Trophoblast cell (in vitro differentiated cells and primary cell): ENCODE measurements around the gene TMED5.

Experiments used
- DNase-seq, 2 donors: peaks; one replicate each; pipeline ENCODE4 v3.0.0-alpha.2; 2016
- H2AFZ ChIP-seq: 2 replicates; pipeline ENCODE4 v1.6.1; 2013; ENCODE audit warnings: low read length, moderate library complexity, mild to moderate bottlenecking; ENCODE audit not compliant: insufficient read depth, poor library complexity
- H2AK5ac ChIP-seq: 2 replicates; pipeline ENCODE4 v1.6.1; 2013; ENCODE audit warnings: mild to moderate bottlenecking, low read length
- H2BK120ac ChIP-seq: 2 replicates; pipeline ENCODE4 v1.6.1; 2013; ENCODE audit warnings: low read length, mild to moderate bottlenecking, moderate library complexity; ENCODE audit not compliant: insufficient read depth, poor library complexity
- H2BK12ac ChIP-seq: 2 replicates; pipeline ENCODE4 v1.6.1; 2013; ENCODE audit warnings: mild to moderate bottlenecking, low read length, moderate library complexity
- H2BK5ac ChIP-seq: 2 replicates; pipeline ENCODE4 v1.6.1; 2013; ENCODE audit warnings: low read length, low read depth, moderate library complexity, mild to moderate bottlenecking; ENCODE audit not compliant: poor library complexity
- H3K14ac ChIP-seq: 2 replicates; pipeline ENCODE4 v1.6.1; 2013; ENCODE audit warnings: mild to moderate bottlenecking, low read length
- H3K18ac ChIP-seq: 2 replicates; pipeline ENCODE4 v1.6.1; 2013; ENCODE audit warnings: mild to moderate bottlenecking, low read length
- H3K23ac ChIP-seq: 2 replicates; pipeline ENCODE4 v1.6.1; 2013; ENCODE audit warnings: low read length
- H3K27ac ChIP-seq: 2 replicates; pipeline ENCODE4 v1.5.1; 2013; ENCODE audit warnings: low read depth, mild to moderate bottlenecking, inconsistent platforms, low read length, moderate library complexity
- H3K27me3 ChIP-seq: 2 replicates; pipeline ENCODE4 v1.6.1; 2013; ENCODE audit warnings: inconsistent platforms, mild to moderate bottlenecking, low read length, moderate library complexity; ENCODE audit not compliant: insufficient read depth
- H3K36me3 ChIP-seq, 2 experiments: 1 replicate in 1 of 2; 2 replicates in 1 of 2; pipeline ENCODE4 v1.6.1; 2013; ENCODE audit warnings: low read length in 2 of 2, mild to moderate bottlenecking in 2 of 2, moderate library complexity in 1 of 2; ENCODE audit not compliant: insufficient read depth in 2 of 2, control insufficient read depth in 1 of 2
- H3K4ac ChIP-seq: 2 replicates; pipeline ENCODE4 v1.6.1; 2013; ENCODE audit warnings: low read depth, mild to moderate bottlenecking, low read length, moderate library complexity
- H3K4me1 ChIP-seq, 2 experiments: 1 replicate in 1 of 2; 2 replicates in 1 of 2; pipeline ENCODE4 v1.6.1; 2013; ENCODE audit warnings: low read length in 2 of 2, mild to moderate bottlenecking in 2 of 2, moderate library complexity in 1 of 2; ENCODE audit not compliant: insufficient read depth in 2 of 2, control insufficient read depth in 1 of 2
- H3K4me2 ChIP-seq: 2 replicates; pipeline ENCODE4 v1.6.1; 2013; ENCODE audit warnings: inconsistent platforms, mild to moderate bottlenecking, low read length, moderate library complexity
- H3K4me3 ChIP-seq: 2 replicates; pipeline ENCODE4 v1.5.1; 2013; ENCODE audit warnings: mild to moderate bottlenecking, low read depth, low read length, inconsistent platforms
- H3K79me1 ChIP-seq: one replicate; pipeline ENCODE4 v1.6.1; 2013; ENCODE audit warnings: low read length
- H3K79me2 ChIP-seq: 2 replicates; pipeline ENCODE4 v1.6.1; 2013; ENCODE audit warnings: low read length, mild to moderate bottlenecking; ENCODE audit not compliant: control insufficient read depth, insufficient read depth, poor library complexity
- H3K9ac ChIP-seq: 2 replicates; pipeline ENCODE4 v1.6.1; 2013; ENCODE audit warnings: mild to moderate bottlenecking, low read length
- H3K9me3 ChIP-seq: 2 replicates; pipeline ENCODE4 v1.6.1; 2013; ENCODE audit warnings: low read depth, mild to moderate bottlenecking, control low read depth, inconsistent platforms, low read length; ENCODE audit not compliant: insufficient read depth
- H4K12ac ChIP-seq: 2 replicates; pipeline ENCODE4 v1.6.1; 2013; ENCODE audit warnings: low read depth, mild to moderate bottlenecking, low read length, moderate library complexity
- H4K8ac ChIP-seq: 2 replicates; pipeline ENCODE4 v1.6.1; 2013; ENCODE audit warnings: low read depth, mild to moderate bottlenecking, low read length, moderate library complexity
- H4K91ac ChIP-seq: one replicate; pipeline ENCODE4 v1.6.1; 2013; ENCODE audit warnings: low read depth, mild to moderate bottlenecking, low read length, moderate library complexity
- WGBS: extraction: QIAGEN DNeasy Blood & Tissue Kit; methylation state at CpG from one replicate; pipeline ENCODE4 v1.1.7; 2013; ENCODE audit warnings: missing lambda C conversion rate; ENCODE audit not compliant: insufficient read length, insufficient coverage; ENCODE audit errors: extremely low coverage; 5-methylcytosine and 5-hydroxymethylcytosine counted together

Gene TMED5

GRCh38 chr1:93132638-93133037 is 47.6 kb downstream of the TMED5 start:
- H3K4me1 ChIP-seq: no peaks in the 10 kb centered on the region
- no peaks in the 10 kb centered on the region for H3K79me1 ChIP-seq
- peaks cover 12 to 18% of the 10 kb centered on the region in 2 experiments for H3K36me3 ChIP-seq
- H2BK5ac ChIP-seq: no peak overlapping the region
- H4K12ac ChIP-seq: no peak overlapping the region
- H2BK120ac ChIP-seq: no peak overlapping the region
- H3K27ac ChIP-seq: no peak overlapping the region
- H4K91ac ChIP-seq: no peak overlapping the region
- H3K18ac ChIP-seq: no peak overlapping the region
- no peak overlapping the region for H3K4me2 ChIP-seq
- H3K79me2 ChIP-seq: no peaks in the 10 kb centered on the region
- H2AK5ac ChIP-seq: no peak overlapping the region
- H2AFZ ChIP-seq: no peak overlapping the region
- H3K23ac ChIP-seq: no peak overlapping the region
- H2BK12ac ChIP-seq: no peak overlapping the region
- no peak overlapping the region for H3K4ac ChIP-seq
- no peak overlapping the region for H3K9ac ChIP-seq
- H3K9me3 ChIP-seq: no peaks in the 10 kb centered on the region
- H3K27me3 ChIP-seq: no peaks in the 10 kb centered on the region
- no peak overlapping the region for H3K4me3 ChIP-seq
- no peak overlapping the region for H4K8ac ChIP-seq
- DNase-seq: no peak
- no peak overlapping the region for H3K14ac ChIP-seq

- no peak for DNase-seq
- Histone ChIP-seq H3K23ac (no peak overlapping the region), H3K4me3 (no peak overlapping the region), H2BK120ac (no peak overlapping the region), H2BK12ac (no peak overlapping the region), H3K27ac (no peak overlapping the region), H3K4me1 (no peaks in the 10 kb centered on the region), H3K36me3 (peaks cover 2 to 6% of the 10 kb centered on the region in 2 experiments), H4K8ac (no peak overlapping the region), H3K9ac (no peak overlapping the region), H3K18ac (no peak overlapping the region), H2AFZ (no peak overlapping the region), H3K9me3 (no peaks in the 10 kb centered on the region), H3K4me2 (no peak overlapping the region), H2AK5ac (no peak overlapping the region), H4K91ac (no peak overlapping the region), H3K79me1 (no peaks in the 10 kb centered on the region), H3K14ac (no peak overlapping the region), H3K27me3 (no peaks in the 10 kb centered on the region), H3K4ac (no peak overlapping the region), H4K12ac (no peak overlapping the region), H2BK5ac (no peak overlapping the region), H3K79me2 (no peaks in the 10 kb centered on the region)
Measured at GRCh38 chr1:93129507-93130099, 50.6 kb downstream of the TMED5 start.

DNA sequence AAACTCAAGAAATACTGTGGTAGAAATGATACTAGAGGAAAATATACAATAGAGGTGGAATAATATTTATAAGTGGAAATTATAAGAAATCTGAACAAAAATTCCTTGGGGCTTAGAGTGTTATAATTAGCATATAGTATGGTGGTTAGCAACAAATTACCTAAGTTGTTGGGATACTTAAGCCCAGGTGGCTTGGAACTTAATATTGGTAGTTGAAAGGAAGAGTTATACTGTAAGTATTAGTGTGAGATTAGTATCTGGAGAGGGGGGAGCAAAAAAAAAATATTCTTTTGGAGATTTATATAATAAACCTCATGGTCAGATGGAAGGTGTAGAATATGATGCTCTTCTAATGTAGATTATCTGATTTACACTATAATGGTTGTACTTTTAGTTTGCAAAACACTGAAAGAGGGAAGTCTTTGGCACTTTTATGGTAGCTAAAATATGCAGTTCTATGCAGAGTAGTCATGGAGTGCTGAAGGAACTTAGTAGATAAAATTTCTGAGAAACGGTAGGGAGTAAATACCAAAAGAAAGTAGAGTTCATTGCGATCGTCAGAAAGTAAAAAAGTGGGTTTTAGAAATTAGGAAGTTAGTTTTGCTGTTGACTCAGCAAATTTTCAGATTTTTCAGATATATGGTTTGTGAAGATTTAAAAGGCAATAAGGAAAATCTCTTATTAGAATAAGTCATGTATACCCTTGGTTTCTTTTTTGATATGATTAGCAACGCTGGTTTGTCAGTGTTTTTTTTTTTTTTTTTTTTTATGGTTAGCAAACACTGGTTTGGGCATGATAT is 55.5 kb downstream of the TMED5 start:
- no peak overlapping the region for H3K18ac ChIP-seq
- no peak overlapping the region for H3K14ac ChIP-seq
- H2AFZ ChIP-seq: no peak overlapping the region
- no peak overlapping the region for H4K8ac ChIP-seq
- no peak overlapping the region for H3K23ac ChIP-seq
- no peaks in the 10 kb centered on the region for H3K79me2 ChIP-seq
- no peak overlapping the region for H4K91ac ChIP-seq
- no peaks in the 10 kb centered on the region for H3K9me3 ChIP-seq
- H2BK5ac ChIP-seq: no peak overlapping the region
- no peak overlapping the region for H3K4ac ChIP-seq
- H2AK5ac ChIP-seq: no peak overlapping the region
- no peaks in the 10 kb centered on the region for H3K4me1 ChIP-seq
- H3K36me3 ChIP-seq: peaks cover 3 to 4% of the 10 kb centered on the region in 2 experiments
- no peak overlapping the region for H3K4me2 ChIP-seq
- no peak overlapping the region for H3K9ac ChIP-seq
- H2BK120ac ChIP-seq: no peak overlapping the region
- WGBS: no CpG with 5 or more reads among the region's 4 CpGs
- H4K12ac ChIP-seq: no peak overlapping the region
- peak in 1 of 2 donors; percentile 3 for DNase-seq
- H3K27ac ChIP-seq: no peak overlapping the region
- no peaks in the 10 kb centered on the region for H3K79me1 ChIP-seq
- no peak overlapping the region for H3K4me3 ChIP-seq
- H2BK12ac ChIP-seq: no peak overlapping the region
- no peaks in the 10 kb centered on the region for H3K27me3 ChIP-seq

GRCh38 chr1:93123201-93123783 is 56.9 kb downstream of the TMED5 start:
- no peak overlapping the region for H4K8ac ChIP-seq
- H3K4me2 ChIP-seq: no peak overlapping the region
- no peak for DNase-seq
- no peak overlapping the region for H4K91ac ChIP-seq
- no peaks in the 10 kb centered on the region for H3K79me2 ChIP-seq
- H2BK12ac ChIP-seq: no peak overlapping the region
- no peak overlapping the region for H3K4me3 ChIP-seq
- H3K23ac ChIP-seq: no peak overlapping the region
- peaks cover 3 to 4% of the 10 kb centered on the region in 2 experiments for H3K36me3 ChIP-seq
- no peak overlapping the region for H3K18ac ChIP-seq
- no peak overlapping the region for H3K27ac ChIP-seq
- no peak overlapping the region for H2BK5ac ChIP-seq
- WGBS: no CpG with 5 or more reads among the region's 4 CpGs
- no peaks in the 10 kb centered on the region for H3K79me1 ChIP-seq
- H2AK5ac ChIP-seq: no peak overlapping the region
- H3K9ac ChIP-seq: no peak overlapping the region
- no peaks in the 10 kb centered on the region for H3K27me3 ChIP-seq
- H3K4ac ChIP-seq: no peak overlapping the region
- H3K9me3 ChIP-seq: no peaks in the 10 kb centered on the region
- H2BK120ac ChIP-seq: no peak overlapping the region
- no peak overlapping the region for H4K12ac ChIP-seq
- H3K14ac ChIP-seq: no peak overlapping the region
- no peaks in the 10 kb centered on the region for H3K4me1 ChIP-seq
- no peak overlapping the region for H2AFZ ChIP-seq
